Measurements from ENCODE around the gene TEAD2. TPM values are rescaled to one million over a fixed set of nuclear protein-coding genes. Genes with fewer than 3 reads are reported as not detected.

TEAD2 gene
- total and polyA plus RNA-seq, 9 of the 15 experiments (the other 6 are each of a cell fraction or from before 2014, with no cell fraction given), result 1.6 to 27.0 (median 13.9) TPM

- TF ChIP-seq JUND (IDR thresholded peaks at IDR 0.05; ENCODE audit: borderline replicate concordance, low read depth, low read length) (no peak), JUND (tag; IDR thresholded peaks at IDR 0.05; ENCODE audit: borderline replicate concordance, low read depth, low read length) (no peak), HCFC1 (IDR thresholded peaks at IDR 0.05; ENCODE audit: low read depth, low read length) (peak; percentile 93), PHF8 (IDR thresholded peaks at IDR 0.05; ENCODE audit: borderline replicate concordance, low read length) (no peak), AFF4 (CRISPR knock-in tag; IDR thresholded peaks at IDR 0.05) (no peak), TRIM28 (IDR thresholded peaks at IDR 0.05) (no peak), ZNF445 (CRISPR knock-in tag; IDR thresholded peaks at IDR 0.05; ENCODE audit: low read depth) (no peak), ZNF75A (CRISPR knock-in tag; IDR thresholded peaks at IDR 0.05) (no peak), HBP1 (CRISPR knock-in tag; IDR thresholded peaks at IDR 0.05) (no peak), ZNF764 (CRISPR knock-in tag; IDR thresholded peaks at IDR 0.05; ENCODE audit: low read depth) (no peak), JUN (IDR thresholded peaks at IDR 0.05; ENCODE audit: borderline replicate concordance, low read depth, low read length) (no peak), JUN (CRISPR knock-in tag; IDR thresholded peaks at IDR 0.05; ENCODE audit: borderline replicate concordance) (no peak), ZSCAN32 (CRISPR knock-in tag; IDR thresholded peaks at IDR 0.05) (no peak), SAFB2 (IDR thresholded peaks at IDR 0.05; ENCODE audit: borderline replicate concordance, low read depth, low read length, severe bottlenecking) (no peak), THRB (CRISPR knock-in tag; conservative IDR thresholded peaks at IDR 0.05) (no peak), RFX1 (IDR thresholded peaks at IDR 0.05) (no peak), CBX2 (IDR thresholded peaks at IDR 0.05; ENCODE audit: insufficient read depth, low read length, poor library complexity, severe bottlenecking) (no peak), ZC3H8 (IDR thresholded peaks at IDR 0.05) (no peak), TRIM24 (IDR thresholded peaks at IDR 0.05) (no peak), NCOA4 (IDR thresholded peaks at IDR 0.05; ENCODE audit: partially characterized antibody) (no peak), TARDBP (IDR thresholded peaks at IDR 0.05) (no peak), CTCF (IDR thresholded peaks at IDR 0.05 in 2 of 3, conservative IDR thresholded peaks at IDR 0.05 in 1 of 3; ENCODE audit: insufficient read depth in 2 of 3, low read depth in 1 of 3, low read length in 3 of 3) (peak; percentile 43 to 62 (median 52)), HDAC8 (tag; IDR thresholded peaks at IDR 0.05) (no peak)
These were observed 14.4 kb downstream of the TEAD2 start (continued) for GRCh38 chr19:49347835-49348234.

Measured in K562 (cell line).